Stimulated activated CD4-positive, alpha-beta T cell treated with anti-CD3 and anti-CD28 coated beads, Interleukin-1b, Interleukin-23, amount 100 ng/mL, for 24 hours (primary cell): ENCODE data around the gene GRAP.

Source experiments
- DNase-seq, 4 experiments: peaks; one replicate each; pipeline ENCODE4 v3.0.0-alpha.2; 2020; ENCODE audit warnings: low read depth in 4 of 4, low spot score in 1 of 4

GRAP gene

GRCh38 chr17:19003543-19004420 is 43.0 kb downstream of the GRAP start:
- peak; percentile 27 to 49 (median 32) for DNase-seq

DNA sequence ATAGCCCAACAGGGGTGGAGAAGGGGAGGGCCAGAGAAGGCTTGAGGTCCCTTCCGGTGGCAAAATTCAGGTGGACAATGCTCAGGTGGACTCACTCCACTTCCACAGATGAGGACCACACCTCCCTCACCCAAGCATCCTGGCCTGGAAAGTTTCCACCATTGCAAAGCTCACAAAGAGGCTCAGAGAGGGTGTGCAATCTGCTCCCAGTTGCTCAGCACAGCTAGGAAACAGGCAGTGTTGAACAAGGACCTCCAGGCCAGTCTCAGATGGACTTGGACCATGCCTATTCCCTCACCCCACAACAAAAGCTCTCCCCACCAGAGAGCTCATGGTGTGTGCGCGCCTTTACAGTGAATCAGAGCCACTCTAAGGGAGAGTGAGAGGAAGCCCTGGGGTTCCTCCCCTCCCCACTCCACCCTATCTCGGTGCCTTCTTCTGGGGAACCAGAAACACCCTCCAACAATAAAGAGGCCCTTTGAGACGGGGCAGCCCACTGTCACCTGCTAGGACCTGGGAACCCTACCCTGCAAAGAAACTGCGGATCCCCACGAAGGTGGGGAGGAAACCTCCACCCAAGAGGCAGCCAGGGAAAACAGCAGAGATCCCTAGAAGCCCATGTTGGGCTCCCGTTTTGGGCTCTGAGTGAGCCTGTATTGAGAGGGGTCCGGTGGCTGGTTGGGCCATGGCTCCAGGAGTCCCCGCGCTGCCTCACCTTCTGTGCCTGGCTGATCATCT is 43.8 kb downstream of the GRAP start:
- DNase-seq = no peak

GRCh38 chr17:19001907-19002590 is 44.7 kb downstream of the GRAP start:
- DNase-seq = no peak

GRCh38 chr17:19000531-19001325 is 46.0 kb downstream of the GRAP start:
- no peak for DNase-seq

- no peak for DNase-seq
These were observed 46.8 kb downstream of the GRAP start for GRCh38 chr17:18999911-19000310.

DNA sequence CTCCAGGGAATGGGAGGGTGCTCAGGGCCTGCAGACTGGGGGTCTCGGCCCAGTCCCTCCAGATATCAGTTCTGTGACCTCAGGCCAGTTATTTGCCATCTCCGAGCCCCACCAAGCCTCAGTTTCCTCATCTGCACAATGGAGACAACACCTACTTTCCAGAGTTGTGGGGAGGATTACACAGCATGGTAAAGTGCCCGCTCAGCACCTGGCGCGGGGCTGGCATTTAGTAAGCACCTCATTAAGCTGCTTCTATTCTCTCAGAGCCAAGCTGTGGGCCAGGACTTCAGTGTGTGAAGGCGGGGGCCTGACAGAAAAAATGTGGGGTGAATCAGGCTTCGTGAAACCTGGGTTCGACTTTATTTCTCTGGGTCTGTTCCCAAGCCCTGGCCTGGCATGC is 47.4 kb downstream of the GRAP start:
- DNase-seq = no peak

- DNase-seq = no peak
These were observed 49.0 kb downstream of the GRAP start for GRCh38 chr17:18997650-18998196.

- no peak for DNase-seq
These were observed 50.3 kb downstream of the GRAP start for GRCh38 chr17:18996458-18996857.

GRCh38 chr17:18995220-18995619 is 51.5 kb downstream of the GRAP start:
- DNase-seq = no peak

- DNase-seq = no peak
These were observed 52.1 kb downstream of the GRAP start for GRCh38 chr17:18994631-18995030.

DNA sequence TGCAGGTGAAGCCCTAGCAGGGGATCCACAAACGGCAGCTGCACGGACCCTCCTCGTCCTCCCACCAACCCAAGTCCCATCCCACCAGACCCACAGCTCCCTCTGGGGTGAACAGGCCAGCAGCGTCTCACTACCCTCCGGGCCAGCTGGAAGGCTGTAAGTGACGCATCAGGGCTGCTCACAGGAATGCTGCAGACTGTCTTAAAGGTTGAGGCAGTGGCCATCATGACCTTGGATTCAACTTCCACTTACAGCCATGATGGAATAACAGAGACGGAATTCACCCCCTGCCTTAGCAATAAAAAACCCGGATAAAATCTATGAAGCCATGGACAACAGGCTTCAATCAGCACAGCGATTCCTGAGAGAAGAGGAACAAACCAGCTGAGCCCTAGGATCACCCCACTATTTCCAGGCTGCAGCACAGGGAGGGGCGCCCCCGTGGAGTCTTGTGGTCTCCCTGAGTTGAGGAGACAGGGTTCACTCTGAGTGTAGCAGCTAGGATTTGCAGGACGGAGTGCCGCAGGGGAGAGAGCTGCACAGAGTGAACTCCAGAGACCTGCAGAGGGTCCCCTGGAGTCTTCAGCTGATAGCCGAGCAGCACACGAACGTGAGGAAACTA is 52.7 kb downstream of the GRAP start:
- DNase-seq = no peak

- DNase-seq = no peak
These were observed 54.2 kb downstream of the GRAP start for GRCh38 chr17:18992454-18993130.

GRCh38 chr17:18991531-18992315 is 55.0 kb downstream of the GRAP start:
- no peak for DNase-seq

- no peak for DNase-seq
These were observed 56.4 kb downstream of the GRAP start for GRCh38 chr17:18990331-18990730.

- DNase-seq = no peak
These were observed 58.1 kb downstream of the GRAP start for GRCh38 chr17:18988546-18989173.

- no peak for DNase-seq
These were observed 58.8 kb downstream of the GRAP start for GRCh38 chr17:18987862-18988545.

DNA sequence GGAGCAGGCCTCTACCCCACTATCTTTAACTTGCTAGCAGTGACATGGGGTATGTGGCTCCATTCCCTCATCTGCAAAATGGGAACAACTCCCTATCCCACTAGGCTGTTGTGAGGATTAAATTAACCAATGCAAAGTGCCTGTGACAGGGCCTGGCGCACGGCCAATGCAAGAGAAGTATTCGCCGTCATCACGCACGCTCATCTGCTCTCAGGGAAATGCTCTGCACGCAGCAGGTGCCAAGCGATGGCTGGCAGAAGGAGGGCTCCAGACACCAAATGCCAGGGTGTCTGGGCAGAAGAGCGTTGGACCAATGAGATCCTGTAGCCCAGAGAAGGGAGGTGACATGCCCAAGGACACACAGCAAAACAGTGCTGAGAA is 59.5 kb downstream of the GRAP start:
- no peak for DNase-seq
